H9 (cell line): ENCODE results near the gene IREB2. TPM values are rescaled to one million over a fixed set of nuclear protein-coding genes. Genes with fewer than 3 reads are reported as not detected.

Source experiments
- DNase-seq: peaks from one replicate; pipeline ENCODE4 v3.0.0-alpha.2; 2017
- H2AFZ ChIP-seq: one replicate; pipeline ENCODE4 v1.6.1; 2013; ENCODE audit warnings: mild to moderate bottlenecking, low read length, control low read depth, moderate library complexity
- H2AK5ac ChIP-seq: 2 replicates; pipeline ENCODE4 v1.6.1; 2013; ENCODE audit warnings: low read length, control low read depth, mixed read lengths; ENCODE audit not compliant: insufficient read length
- H2BK120ac ChIP-seq: one replicate; pipeline ENCODE4 v1.6.1; 2013; ENCODE audit warnings: low read depth, mild to moderate bottlenecking, low read length, control low read depth, inconsistent platforms; ENCODE audit not compliant: poor library complexity, severe bottlenecking
- H2BK12ac ChIP-seq: 2 replicates; pipeline ENCODE4 v1.6.1; 2013; ENCODE audit warnings: low read length, control low read depth, mixed read lengths, low read depth; ENCODE audit not compliant: insufficient read length
- H2BK15ac ChIP-seq: 2 replicates; pipeline ENCODE4 v1.6.1; 2013; ENCODE audit warnings: low read depth, low read length, control low read depth
- H2BK20ac ChIP-seq: one replicate; pipeline ENCODE4 v1.6.1; 2013; ENCODE audit warnings: low read depth, mild to moderate bottlenecking, low read length, control low read depth, inconsistent platforms; ENCODE audit not compliant: poor library complexity, severe bottlenecking
- H2BK5ac ChIP-seq: 2 replicates; pipeline ENCODE4 v1.6.1; 2013; ENCODE audit warnings: low read length, control low read depth, mixed read lengths; ENCODE audit not compliant: insufficient read length
- H3K14ac ChIP-seq: 2 replicates; pipeline ENCODE4 v1.6.1; 2013; ENCODE audit warnings: low read length, control low read depth; ENCODE audit not compliant: insufficient read depth
- H3K18ac ChIP-seq: 2 replicates; pipeline ENCODE4 v1.6.1; 2013; ENCODE audit warnings: low read depth, mild to moderate bottlenecking, mixed read lengths, low read length, control low read depth; ENCODE audit not compliant: insufficient read length
- H3K23ac ChIP-seq: 2 replicates; pipeline ENCODE4 v1.6.1; 2013; ENCODE audit warnings: low read length, control low read depth, mixed read lengths, low read depth; ENCODE audit not compliant: insufficient read length
- H3K23me2 ChIP-seq: 2 replicates; pipeline ENCODE4 v1.6.1; 2013; ENCODE audit warnings: low read depth, mild to moderate bottlenecking, mixed read lengths, low read length, control low read depth; ENCODE audit not compliant: insufficient read length, poor library complexity, severe bottlenecking
- H3K27ac ChIP-seq: 2 replicates; pipeline ENCODE4 v1.5.1; 2013; ENCODE audit warnings: low read length, control low read depth, mixed read lengths, low read depth; ENCODE audit not compliant: insufficient read length
- H3K27me3 ChIP-seq: 2 replicates; pipeline ENCODE4 v1.6.1; 2013; ENCODE audit warnings: low read length, control low read depth, inconsistent platforms; ENCODE audit not compliant: insufficient read depth
- H3K4ac ChIP-seq: 2 replicates; pipeline ENCODE4 v1.6.1; 2013; ENCODE audit warnings: low read depth, mild to moderate bottlenecking, control low read depth, inconsistent platforms, low read length, moderate library complexity
- H3K4me1 ChIP-seq: 2 replicates; pipeline ENCODE4 v1.6.1; 2013; ENCODE audit warnings: low read length, control low read depth, inconsistent platforms; ENCODE audit not compliant: insufficient read depth
- H3K4me2 ChIP-seq: 2 replicates; pipeline ENCODE4 v1.6.1; 2013; ENCODE audit warnings: low read length, control low read depth, mixed read lengths; ENCODE audit not compliant: insufficient read length, insufficient read depth
- H3K56ac ChIP-seq: 2 replicates; pipeline ENCODE4 v1.6.1; 2013; ENCODE audit warnings: low read depth, mild to moderate bottlenecking, mixed read lengths, low read length, control low read depth; ENCODE audit not compliant: insufficient read length
- H3K79me1 ChIP-seq: 2 replicates; pipeline ENCODE4 v1.6.1; 2013; ENCODE audit warnings: low read depth, mild to moderate bottlenecking, moderate library complexity, low read length, control low read depth, inconsistent platforms; ENCODE audit not compliant: insufficient read depth, poor library complexity, severe bottlenecking
- H3K79me2 ChIP-seq: 2 replicates; pipeline ENCODE4 v1.6.1; 2013; ENCODE audit warnings: low read length, control low read depth, inconsistent platforms; ENCODE audit not compliant: insufficient read depth
- H3K9ac ChIP-seq: 2 replicates; pipeline ENCODE4 v1.6.1; 2013; ENCODE audit warnings: low read length, control low read depth, mixed read lengths; ENCODE audit not compliant: insufficient read length; ENCODE audit errors: extremely low read depth
- H3K9me3 ChIP-seq: one replicate; pipeline ENCODE4 v1.6.1; 2013; ENCODE audit warnings: low read depth, low read length, inconsistent platforms; ENCODE audit not compliant: control insufficient read depth
- H3T11ph ChIP-seq: one replicate; pipeline ENCODE4 v1.6.1; 2013; ENCODE audit warnings: mild to moderate bottlenecking, low read length, control low read depth, inconsistent platforms
- H4K20me1 ChIP-seq: one replicate; pipeline ENCODE4 v1.6.1; 2013; ENCODE audit not compliant: control insufficient read depth, insufficient read length, insufficient read depth
- H4K5ac ChIP-seq: 2 replicates; pipeline ENCODE4 v1.6.1; 2013; ENCODE audit warnings: low read depth, mild to moderate bottlenecking, mixed read lengths, low read length, control low read depth; ENCODE audit not compliant: insufficient read length
- H4K8ac ChIP-seq: replicated peaks from 2 replicates; pipeline ENCODE4 v1.6.1; 2013; ENCODE audit warnings: low read length, control low read depth, mixed read lengths, low read depth; ENCODE audit not compliant: insufficient read length
- H4K91ac ChIP-seq: 2 replicates; pipeline ENCODE4 v1.6.1; 2013; ENCODE audit warnings: low read depth, mild to moderate bottlenecking, moderate library complexity, mixed read lengths, low read length, control low read depth; ENCODE audit not compliant: insufficient read length
- H3K27ac Mint-ChIP-seq, 3 experiments: 2 replicates in 2 of 3; 3 replicates in 1 of 3; pipeline ENCODE4 v1.8.0; 2020 to 2021; ENCODE audit warnings: mixed read lengths in 3 of 3, mild to moderate bottlenecking in 1 of 3, moderate library complexity in 1 of 3
- H3K27me3 Mint-ChIP-seq: 2 replicates; pipeline ENCODE4 v1.8.0; 2021; ENCODE audit warnings: low read depth, mild to moderate bottlenecking, moderate library complexity, mixed read lengths
- H3K36me3 Mint-ChIP-seq, 3 experiments: 2 replicates in 2 of 3; 3 replicates in 1 of 3; pipeline ENCODE4 v1.8.0; 2020 to 2021; ENCODE audit warnings: low read depth in 3 of 3, mixed read lengths in 3 of 3; ENCODE audit not compliant: insufficient read depth in 1 of 3
- H3K4me1 Mint-ChIP-seq, 2 experiments: 2 replicates each; pipeline ENCODE4 v1.8.0; 2020; ENCODE audit warnings: mixed read lengths in 2 of 2
- H3K4me3 Mint-ChIP-seq, 2 experiments: 2 replicates in 1 of 2; 3 replicates in 1 of 2; pipeline ENCODE4 v1.8.0; 2020 to 2021; ENCODE audit warnings: mild to moderate bottlenecking in 2 of 2, mixed read lengths in 2 of 2, moderate library complexity in 1 of 2
- H3K9me3 Mint-ChIP-seq, 2 experiments: 2 replicates in 1 of 2; 3 replicates in 1 of 2; pipeline ENCODE4 v1.8.0; 2020; ENCODE audit warnings: mild to moderate bottlenecking in 2 of 2, mixed read lengths in 2 of 2, moderate library complexity in 1 of 2
- CTCF ChIP-seq: fragments of 200-600 bp; sonication (generic); conservative IDR thresholded peaks from 3 replicates; pipeline ENCODE4 v1.8.0; 2021; ENCODE audit warnings: antibody characterized with exemption, mild to moderate bottlenecking
- WGBS: extraction: QIAGEN DNeasy Blood & Tissue Kit; methylation state at CpG from one replicate; pipeline ENCODE4 v1.1.7; 2013; ENCODE audit warnings: missing lambda C conversion rate, low lambda C conversion rate, mixed read lengths; ENCODE audit not compliant: insufficient read length; ENCODE audit errors: extremely low coverage; 5-methylcytosine and 5-hydroxymethylcytosine counted together
- total RNA-seq: library from RNA; stranded (reverse); gene quantifications from 2 replicates; pipeline ENCODE4 v1.2.1, GENCODE V29; 2021

Gene IREB2
- total RNA-seq, 1 experiment from 2014 or later = 87.6 TPM

GRCh38 chr15:78414621-78415250 lies 23.3 kb upstream of the IREB2 start:
- Mint-ChIP-seq H3K27ac (no peak overlapping the region; a peak in 1 of 7 replicates), H3K4me1 (peaks cover 8 to 9% of the 10 kb centered on the region in 2 experiments), H3K27me3 (peaks cover 3% of the 10 kb centered on the region; the same call in 1 of the 2 replicates), H3K36me3 (peaks cover 0 to 5% (median 0%) of the 10 kb centered on the region in 3 experiments; a peak in 2 of 7 replicates), H3K9me3 (peaks cover 4 to 7% of the 10 kb centered on the region in 2 experiments; a peak in 4 of 5 replicates), H3K4me3 (no peak overlapping the region)
- WGBS = no CpG with 5 or more reads among the region's 3 CpGs
- Histone ChIP-seq H3K4me2 (no peak overlapping the region), H2AK5ac (no peak overlapping the region), H2BK5ac (no peak overlapping the region), H3K79me1 (no peaks in the 10 kb centered on the region), H3K27me3 (no peaks in the 10 kb centered on the region), H3K18ac (no peak overlapping the region), H3K4ac (no peak overlapping the region), H2AFZ (no peak overlapping the region), H3K27ac (no peak overlapping the region), H4K5ac (no peak overlapping the region), H4K91ac (no peak overlapping the region), H2BK120ac (no peak overlapping the region), H2BK15ac (no peak overlapping the region), H3K23me2 (no peaks in the 10 kb centered on the region), H3K14ac (no peak overlapping the region), H3K23ac (no peak overlapping the region), H2BK20ac (no peak overlapping the region), H4K8ac (no peak overlapping the region), H3K79me2 (no peaks in the 10 kb centered on the region), H3T11ph (no peak overlapping the region), H3K9ac (no peak overlapping the region), H3K9me3 (no peaks in the 10 kb centered on the region), H3K4me1 (no peaks in the 10 kb centered on the region), H2BK12ac (no peak overlapping the region), H3K56ac (no peak overlapping the region), H4K20me1 (no peaks in the 10 kb centered on the region)
- DNase-seq = no peak
- no peak for TF ChIP-seq CTCF
